IMR-90 (cell line): ENCODE measurements around the gene IL36B.

Experiments used
- BHLHE40 ChIP-seq: fragments of 150-350 bp; IDR thresholded peaks from 2 replicates; pipeline ENCODE4 v1.6.1; 2016; ENCODE audit warnings: mild to moderate bottlenecking, low read depth, low read length
- CEBPB ChIP-seq: IDR thresholded peaks from 2 replicates; pipeline ENCODE4 v1.6.1; 2012; ENCODE audit warnings: low read depth, low read length, improper control_type of control experiment
- CHD1 ChIP-seq: IDR thresholded peaks from 2 replicates; pipeline ENCODE4 v1.6.1; 2012; ENCODE audit warnings: low read depth, low read length, improper control_type of control experiment
- CTCF ChIP-seq: conservative IDR thresholded peaks from 2 replicates; pipeline ENCODE4 v1.5.1; 2012; ENCODE audit warnings: mild to moderate bottlenecking, low read depth, low read length, improper control_type of control experiment
- ELK1 ChIP-seq: fragments of 150-350 bp; IDR thresholded peaks from 2 replicates; pipeline ENCODE4 v1.6.1; 2016; ENCODE audit warnings: low read depth, mild to moderate bottlenecking, low read length, moderate library complexity, borderline replicate concordance
- MAFK ChIP-seq: IDR thresholded peaks from 2 replicates; pipeline ENCODE4 v1.6.1; 2012; ENCODE audit warnings: low read depth, low read length, improper control_type of control experiment
- MAZ ChIP-seq: IDR thresholded peaks from 2 replicates; pipeline ENCODE4 v1.6.1; 2012; ENCODE audit warnings: low read depth, mild to moderate bottlenecking, low read length, improper control_type of control experiment, moderate library complexity, borderline replicate concordance
- MXI1 ChIP-seq: IDR thresholded peaks from 2 replicates; pipeline ENCODE4 v1.6.1; 2012; ENCODE audit warnings: low read depth, mild to moderate bottlenecking, low read length, moderate library complexity, borderline replicate concordance
- NFE2L2 ChIP-seq: fragments of 150-350 bp; IDR thresholded peaks from 2 replicates; pipeline ENCODE4 v1.6.1; 2016; ENCODE audit warnings: low read depth, mild to moderate bottlenecking, low read length
- POLR2A ChIP-seq: IDR thresholded peaks from 2 replicates; pipeline ENCODE4 v1.6.1; 2012; ENCODE audit warnings: mild to moderate bottlenecking, low read depth, low read length
- RAD21 ChIP-seq: IDR thresholded peaks from 2 replicates; pipeline ENCODE4 v1.6.1; 2012; ENCODE audit warnings: low read length, improper control_type of control experiment
- RFX5 ChIP-seq: IDR thresholded peaks from 2 replicates; pipeline ENCODE4 v1.8.0; 2012; ENCODE audit warnings: low read depth, mild to moderate bottlenecking, low read length, moderate library complexity
- SMC3 ChIP-seq: fragments of 150-350 bp; IDR thresholded peaks from 2 replicates; pipeline ENCODE4 v1.6.1; 2016; ENCODE audit warnings: low read depth, mild to moderate bottlenecking, antibody characterized with exemption, low read length, moderate library complexity
- USF2 ChIP-seq: fragments of 150-350 bp; IDR thresholded peaks from 2 replicates; pipeline ENCODE4 v1.6.1; 2017; ENCODE audit warnings: mild to moderate bottlenecking, antibody characterized with exemption, low read length, low read depth

GRCh38 chr2:112985090-112985489, 67.6 kb downstream of the IL36B start:
- TF ChIP-seq CTCF, result no peak
- no peak for TF ChIP-seq POLR2A
- TF ChIP-seq MAZ, result no peak
- TF ChIP-seq NFE2L2, result no peak
- no peak for TF ChIP-seq RAD21
- no peak for TF ChIP-seq BHLHE40
- TF ChIP-seq ELK1, result no peak
- no peak for TF ChIP-seq SMC3
- TF ChIP-seq CHD1, result no peak
- TF ChIP-seq USF2, result no peak
- no peak for TF ChIP-seq RFX5
- no peak for TF ChIP-seq MXI1
- TF ChIP-seq CEBPB, result no peak
- no peak for TF ChIP-seq MAFK
